Immature natural killer cell (primary cell): ENCODE measurements around the gene IRAK2. TPM values are rescaled to one million over a fixed set of nuclear protein-coding genes. Genes with fewer than 3 reads are reported as not detected.

Source experiments
- DNase-seq, 3 donors: peaks; one replicate each; pipeline ENCODE4 v3.0.0; 2022; ENCODE audit warnings: mixed read lengths in 1 of 3
- H3K27ac Mint-ChIP-seq, 6 donors: one replicate each; pipeline ENCODE4 v1.8.0; 2020; ENCODE audit warnings: mixed read lengths in 6 of 6, mild to moderate bottlenecking in 5 of 6, inconsistent platforms in 4 of 6, moderate library complexity in 3 of 6
- H3K27me3 Mint-ChIP-seq, 3 donors: one replicate each; pipeline ENCODE4 v1.8.0; 2020 to 2021; ENCODE audit warnings: low read depth in 3 of 3, mild to moderate bottlenecking in 3 of 3, mixed read lengths in 3 of 3, moderate library complexity in 3 of 3, inconsistent platforms in 1 of 3
- H3K36me3 Mint-ChIP-seq, 3 donors: one replicate each; pipeline ENCODE4 v1.8.0; 2020; ENCODE audit warnings: mixed read lengths in 3 of 3, inconsistent platforms in 2 of 3, mild to moderate bottlenecking in 2 of 3
- H3K4me1 Mint-ChIP-seq, 2 donors: one replicate each; pipeline ENCODE4 v1.8.0; 2020; ENCODE audit warnings: inconsistent platforms in 2 of 2, mild to moderate bottlenecking in 2 of 2, mixed read lengths in 2 of 2, moderate library complexity in 1 of 2
- H3K4me3 Mint-ChIP-seq, 5 donors: one replicate each; pipeline ENCODE4 v1.8.0; 2020; ENCODE audit warnings: mild to moderate bottlenecking in 5 of 5, mixed read lengths in 5 of 5, inconsistent platforms in 3 of 5, moderate library complexity in 3 of 5
- H3K9me3 Mint-ChIP-seq, 6 donors: one replicate each; pipeline ENCODE4 v1.8.0; 2020; ENCODE audit warnings: mild to moderate bottlenecking in 6 of 6, mixed read lengths in 6 of 6, inconsistent platforms in 4 of 6, moderate library complexity in 3 of 6
- polyA plus RNA-seq, 3 donors: library from polyadenylated mRNA; unstranded; fragments of 300-500 nt; fragmentation: Illumina TruSeq; gene quantifications; one replicate each; pipeline ENCODE4 v1.2.3, GENCODE V29; 2021

The IRAK2 gene
- polyA plus RNA-seq, 3 donors from 2014 or later: 14.5 to 37.5 (median 37.1) TPM

GRCh38 chr3:10187290-10187876 is 22.7 kb downstream of the IRAK2 start:
- H3K4me3 Mint-ChIP-seq: peak overlapping the region; percentile 56 to 91 (median 88)
- H3K27ac Mint-ChIP-seq: peak overlapping the region; percentile 90 to 99 (median 96)
- peaks cover 0 to 18% (median 6%) of the 10 kb centered on the region in 3 donors for H3K36me3 Mint-ChIP-seq
- no peak for DNase-seq
- H3K4me1 Mint-ChIP-seq: peaks cover 78 to 86% of the 10 kb centered on the region in 2 donors
- no peaks in the 10 kb centered on the region for H3K9me3 Mint-ChIP-seq
- H3K27me3 Mint-ChIP-seq: peaks cover 4 to 9% (median 5%) of the 10 kb centered on the region in 3 donors

- H3K4me1 Mint-ChIP-seq: peaks cover 81 to 90% of the 10 kb centered on the region in 2 donors
- DNase-seq: no peak
- peaks cover 0 to 20% (median 6%) of the 10 kb centered on the region in 3 donors for H3K36me3 Mint-ChIP-seq
- peaks cover 4 to 9% (median 6%) of the 10 kb centered on the region in 3 donors for H3K27me3 Mint-ChIP-seq
- peak overlapping the region; percentile 56 to 91 (median 88) for H3K4me3 Mint-ChIP-seq
- peak overlapping the region; percentile 90 to 99 (median 96) for H3K27ac Mint-ChIP-seq
- H3K9me3 Mint-ChIP-seq: no peaks in the 10 kb centered on the region
Measured at GRCh38 chr3:10187944-10188343, 23.2 kb downstream of the IRAK2 start.

GRCh38 chr3:10188804-10189556 is 24.3 kb downstream of the IRAK2 start:
- Mint-ChIP-seq H3K27me3 (peaks cover 4 to 11% (median 7%) of the 10 kb centered on the region in 3 donors), H3K9me3 (no peaks in the 10 kb centered on the region), H3K27ac (peak overlapping the region; percentile 92 to 100 (median 96)), H3K36me3 (peaks cover 0 to 21% (median 6%) of the 10 kb centered on the region in 3 donors), H3K4me3 (peak overlapping the region; percentile 80 to 90 (median 87)), H3K4me1 (peaks cover 83 to 90% of the 10 kb centered on the region in 2 donors)
- no peak for DNase-seq

GRCh38 chr3:10189557-10190354 is 25.0 kb downstream of the IRAK2 start:
- Mint-ChIP-seq H3K27ac (peak overlapping the region; percentile 92 to 100 (median 96)), H3K4me3 (peak overlapping the region; percentile 80 to 90 (median 87)), H3K27me3 (peaks cover 4 to 14% (median 7%) of the 10 kb centered on the region in 3 donors), H3K4me1 (peaks cover 86 to 91% of the 10 kb centered on the region in 2 donors), H3K9me3 (no peaks in the 10 kb centered on the region), H3K36me3 (peaks cover 0 to 18% (median 6%) of the 10 kb centered on the region in 3 donors)
- DNase-seq: peak; percentile 71 to 75 (median 75)

- Mint-ChIP-seq H3K4me3 (peak overlapping the region; percentile 80 to 90 (median 85)), H3K36me3 (peaks cover 0 to 15% (median 6%) of the 10 kb centered on the region in 3 donors), H3K4me1 (peaks cover 85 to 93% of the 10 kb centered on the region in 2 donors), H3K27me3 (peaks cover 2 to 18% (median 10%) of the 10 kb centered on the region in 3 donors), H3K9me3 (no peaks in the 10 kb centered on the region), H3K27ac (peak overlapping the region; percentile 96 to 100 (median 98))
- DNase-seq: peak; percentile 45 to 51 (median 50)
Measured at GRCh38 chr3:10192953-10193691, 28.4 kb downstream of the IRAK2 start.

GRCh38 chr3:10193692-10194327 is 29.1 kb downstream of the IRAK2 start:
- H3K36me3 Mint-ChIP-seq: peaks cover 0 to 15% (median 6%) of the 10 kb centered on the region in 3 donors
- no peaks in the 10 kb centered on the region for H3K9me3 Mint-ChIP-seq
- DNase-seq: no peak
- peaks cover 88 to 95% of the 10 kb centered on the region in 2 donors for H3K4me1 Mint-ChIP-seq
- H3K27me3 Mint-ChIP-seq: peaks cover 2 to 18% (median 10%) of the 10 kb centered on the region in 3 donors
- H3K4me3 Mint-ChIP-seq: peak overlapping the region; percentile 80 to 90 (median 85)
- H3K27ac Mint-ChIP-seq: peak overlapping the region; percentile 96 to 100 (median 98)

DNA sequence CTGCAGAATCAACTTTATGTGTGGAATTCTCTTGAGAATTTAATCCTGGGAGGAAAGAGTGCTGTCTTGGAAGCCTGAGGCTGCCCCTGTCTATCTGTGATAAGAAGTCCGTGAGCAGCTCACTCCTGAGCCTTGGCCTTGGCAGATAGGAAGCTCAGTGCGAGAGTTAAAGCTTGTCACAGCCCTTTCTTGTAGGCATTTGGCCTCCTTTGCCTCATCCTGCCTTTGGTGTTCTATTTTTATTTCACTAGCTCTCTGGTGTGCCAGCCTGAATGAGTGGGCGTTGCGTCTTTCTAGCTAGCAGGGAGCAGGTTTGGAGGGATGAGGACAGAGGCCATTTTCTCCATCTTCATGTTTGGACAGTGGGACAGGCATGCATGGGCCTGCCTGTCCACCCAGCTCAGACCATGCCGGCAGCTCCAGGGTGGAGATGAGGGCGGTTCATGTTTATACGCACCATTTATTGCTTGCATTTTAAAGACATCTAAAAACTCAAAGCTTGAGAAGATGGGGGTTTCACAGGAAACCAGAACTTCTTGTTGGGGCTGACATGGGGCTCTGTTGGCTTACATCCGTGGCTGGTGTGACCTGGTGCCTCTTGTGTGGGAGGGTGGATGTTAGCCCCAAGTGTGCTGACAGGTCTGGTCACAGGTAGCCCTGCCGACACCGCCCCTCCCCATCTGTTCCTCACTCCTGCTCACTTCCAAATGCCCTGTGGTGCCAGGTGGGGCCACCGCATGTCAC is 29.8 kb downstream of the IRAK2 start:
- DNase-seq: peak; percentile 78 to 80 (median 78)
- Mint-ChIP-seq H3K27ac (peak overlapping the region; percentile 96 to 100 (median 98)), H3K4me1 (peaks cover 88 to 95% of the 10 kb centered on the region in 2 donors), H3K36me3 (peaks cover 0 to 14% (median 3%) of the 10 kb centered on the region in 3 donors), H3K27me3 (peaks cover 2 to 16% (median 9%) of the 10 kb centered on the region in 3 donors), H3K4me3 (peak overlapping the region; percentile 80 to 90 (median 85)), H3K9me3 (no peaks in the 10 kb centered on the region)

DNA sequence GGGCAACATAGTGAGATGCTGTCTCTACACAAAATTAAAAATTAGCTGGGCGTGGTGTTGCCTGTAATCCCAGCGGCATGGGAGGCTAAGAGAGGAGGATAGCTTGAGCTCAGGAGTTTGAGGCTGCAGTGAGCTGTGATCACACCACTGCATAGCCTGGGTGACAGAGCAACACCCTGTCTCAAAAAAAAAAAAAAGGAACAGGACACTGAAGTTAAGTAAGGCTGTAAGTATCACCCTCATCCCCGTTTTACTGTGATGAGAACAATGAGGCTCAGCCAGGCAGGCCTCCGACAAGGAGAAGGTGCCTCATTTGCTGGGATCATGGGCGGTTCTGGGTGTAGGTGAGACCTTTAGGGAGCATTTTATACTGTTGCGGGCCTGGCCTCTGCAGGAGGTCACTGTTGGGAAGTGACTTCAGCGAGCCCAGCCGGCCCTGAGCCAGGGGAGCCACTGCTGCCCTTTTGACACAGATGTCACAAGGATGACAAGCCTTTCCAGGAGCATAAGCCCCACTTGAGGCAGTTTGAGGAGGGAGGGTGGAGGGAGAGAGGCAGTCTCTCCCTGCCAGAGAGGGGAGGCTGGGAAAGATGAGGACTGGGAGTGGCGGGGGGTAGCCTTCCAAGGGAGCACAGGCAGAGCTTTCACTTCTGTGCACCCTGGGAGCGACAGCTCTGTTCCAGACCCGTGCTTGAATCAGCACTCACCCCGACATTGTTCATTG is 30.8 kb downstream of the IRAK2 start:
- Mint-ChIP-seq H3K9me3 (no peaks in the 10 kb centered on the region), H3K4me1 (peaks cover 86 to 94% of the 10 kb centered on the region in 2 donors), H3K36me3 (peaks cover 0 to 11% (median 0%) of the 10 kb centered on the region in 3 donors), H3K27me3 (peaks cover 0 to 16% (median 6%) of the 10 kb centered on the region in 3 donors), H3K4me3 (peak overlapping the region; percentile 80 to 90 (median 85)), H3K27ac (peak overlapping the region; percentile 96 to 100 (median 98))
- peak in 2 of 3 donors; percentile 26 to 32 for DNase-seq

GRCh38 chr3:10196389-10197052 is 31.8 kb downstream of the IRAK2 start:
- H3K4me1 Mint-ChIP-seq: peaks cover 81 to 93% of the 10 kb centered on the region in 2 donors
- H3K27me3 Mint-ChIP-seq: peaks cover 0 to 16% (median 6%) of the 10 kb centered on the region in 3 donors
- H3K36me3 Mint-ChIP-seq: peaks cover 6 to 19% (median 7%) of the 10 kb centered on the region in 3 donors
- H3K27ac Mint-ChIP-seq: peak overlapping the region; percentile 96 to 100 (median 98)
- H3K4me3 Mint-ChIP-seq: peak overlapping the region in 4 of 5 donors; percentile 32 to 90 (median 60)
- H3K9me3 Mint-ChIP-seq: no peaks in the 10 kb centered on the region
- no peak for DNase-seq

- DNase-seq: no peak
- peaks cover 65 to 82% of the 10 kb centered on the region in 2 donors for H3K4me1 Mint-ChIP-seq
Measured at GRCh38 chr3:10198226-10198625, 33.5 kb downstream of the IRAK2 start.

More at GRCh38 chr3:10198226-10198625, 33.5 kb downstream of the IRAK2 start:
- Mint-ChIP-seq H3K36me3 (peaks cover 12 to 22% (median 15%) of the 10 kb centered on the region in 3 donors), H3K27me3 (peaks cover 0 to 13% (median 5%) of the 10 kb centered on the region in 3 donors), H3K9me3 (no peaks in the 10 kb centered on the region), H3K27ac (peak overlapping the region; percentile 89 to 99 (median 95)), H3K4me3 (peak overlapping the region in 2 of 5 donors; percentile 77 to 80)
